CD4-positive, alpha-beta T cell treated with Interleukin-21 for 1 hour (primary cell): ENCODE data around the gene SLC12A3.

Experiments used
- DNase-seq: peaks from one replicate; pipeline ENCODE4 v3.0.0-alpha.2; 2020

Gene SLC12A3

GRCh38 chr16:56945847-56946527, 81.0 kb downstream of the SLC12A3 start:
- no peak for DNase-seq

GRCh38 chr16:56946767-56947603, 82.0 kb downstream of the SLC12A3 start:
- no peak for DNase-seq

- no peak for DNase-seq
Observed at GRCh38 chr16:56947604-56947995, 82.6 kb downstream of the SLC12A3 start.

DNA sequence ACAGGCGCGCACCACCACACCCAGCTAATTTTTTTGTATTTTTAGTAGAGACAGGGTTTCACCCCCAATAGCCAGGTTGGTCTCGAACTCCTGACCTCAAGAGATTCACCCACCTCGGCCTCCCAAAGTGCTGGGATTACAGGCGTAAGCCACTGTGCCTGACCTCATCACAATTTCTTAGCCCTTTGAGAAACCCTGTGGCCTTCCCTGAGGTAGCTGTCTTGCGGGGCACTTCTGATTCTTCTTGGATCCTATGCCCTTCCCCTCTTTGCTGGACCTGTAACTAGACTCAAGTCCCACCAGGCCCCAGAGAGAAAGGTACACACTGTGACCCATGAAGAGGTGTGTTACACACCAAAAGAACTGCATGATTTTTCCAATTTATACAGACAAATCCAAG, 83.2 kb downstream of the SLC12A3 start:
- no peak for DNase-seq

DNA sequence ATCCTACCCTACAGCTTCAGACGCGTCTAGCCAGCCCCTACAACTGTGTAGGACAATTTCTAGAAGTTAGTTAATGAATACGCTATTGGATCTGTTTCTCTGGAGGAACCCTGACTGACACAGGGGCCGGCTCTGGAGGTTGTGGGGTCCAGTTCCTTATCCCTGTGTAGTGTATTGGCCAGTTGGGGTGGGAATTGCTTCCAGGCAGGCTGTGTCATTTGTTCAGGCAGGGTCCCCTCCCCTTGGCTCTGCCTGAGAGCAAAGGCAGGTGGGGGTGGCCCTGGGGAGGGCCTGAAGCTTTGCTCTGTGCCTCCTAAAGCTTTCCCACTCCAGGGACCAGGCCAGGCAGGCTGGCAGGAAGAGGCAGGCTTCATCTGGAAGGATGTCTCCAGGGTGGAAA, 85.0 kb downstream of the SLC12A3 start:
- DNase-seq, result no peak

GRCh38 chr16:56950455-56950854, 85.4 kb downstream of the SLC12A3 start:
- DNase-seq, result no peak

GRCh38 chr16:56950881-56951771, 86.1 kb downstream of the SLC12A3 start:
- DNase-seq, result peak; percentile 56

GRCh38 chr16:56953006-56953405, 88.0 kb downstream of the SLC12A3 start:
- DNase-seq, result no peak

GRCh38 chr16:56956076-56956475, 91.1 kb downstream of the SLC12A3 start:
- no peak for DNase-seq

DNA sequence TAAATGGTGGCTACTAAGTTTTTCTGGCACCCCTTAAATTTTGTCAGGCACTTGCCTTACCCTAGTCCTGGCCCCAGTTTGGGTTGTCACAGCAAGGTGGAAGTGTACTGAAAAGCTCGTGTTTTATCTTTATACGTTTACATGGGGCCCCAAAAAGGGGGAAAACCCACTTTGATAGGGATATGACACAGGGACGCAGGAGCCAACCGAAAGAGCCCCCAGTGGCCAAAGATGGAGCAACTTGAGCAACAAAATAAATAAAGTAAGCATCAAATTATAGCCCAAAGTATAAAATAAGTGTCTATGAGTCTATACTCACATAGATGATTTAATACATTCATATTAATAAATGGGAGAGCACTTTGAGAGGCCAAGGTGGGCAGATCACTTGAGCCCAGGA, 91.7 kb downstream of the SLC12A3 start:
- DNase-seq, result no peak

GRCh38 chr16:56960681-56961281, 95.8 kb downstream of the SLC12A3 start:
- DNase-seq, result no peak

DNA sequence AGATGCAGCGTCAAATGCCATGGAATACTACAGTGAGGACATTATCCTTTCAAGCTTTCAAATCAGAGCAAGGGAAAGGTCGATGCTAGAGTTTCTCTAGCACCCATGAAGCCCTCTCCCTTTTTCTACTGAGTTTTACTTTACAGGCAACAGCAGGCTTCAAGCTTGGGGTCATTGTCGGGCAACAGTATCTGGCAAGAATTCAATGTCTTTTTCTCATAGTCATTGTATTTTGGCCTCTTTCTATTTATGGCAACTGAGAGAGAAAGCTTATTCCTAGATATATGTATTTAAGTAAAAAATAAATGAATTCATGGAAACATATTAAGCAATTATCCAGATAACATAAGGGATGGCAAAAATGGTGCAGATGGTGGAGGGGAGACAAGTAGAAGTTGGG, 96.4 kb downstream of the SLC12A3 start:
- no peak for DNase-seq

GRCh38 chr16:56961851-56962281, 96.9 kb downstream of the SLC12A3 start, which contains the start of gene CETP:
TSS of gene CETP (plus strand) at chr16:56961950. CDS start at chr16:56961980, 30 bp downstream.
- DNase-seq, result no peak

DNA sequence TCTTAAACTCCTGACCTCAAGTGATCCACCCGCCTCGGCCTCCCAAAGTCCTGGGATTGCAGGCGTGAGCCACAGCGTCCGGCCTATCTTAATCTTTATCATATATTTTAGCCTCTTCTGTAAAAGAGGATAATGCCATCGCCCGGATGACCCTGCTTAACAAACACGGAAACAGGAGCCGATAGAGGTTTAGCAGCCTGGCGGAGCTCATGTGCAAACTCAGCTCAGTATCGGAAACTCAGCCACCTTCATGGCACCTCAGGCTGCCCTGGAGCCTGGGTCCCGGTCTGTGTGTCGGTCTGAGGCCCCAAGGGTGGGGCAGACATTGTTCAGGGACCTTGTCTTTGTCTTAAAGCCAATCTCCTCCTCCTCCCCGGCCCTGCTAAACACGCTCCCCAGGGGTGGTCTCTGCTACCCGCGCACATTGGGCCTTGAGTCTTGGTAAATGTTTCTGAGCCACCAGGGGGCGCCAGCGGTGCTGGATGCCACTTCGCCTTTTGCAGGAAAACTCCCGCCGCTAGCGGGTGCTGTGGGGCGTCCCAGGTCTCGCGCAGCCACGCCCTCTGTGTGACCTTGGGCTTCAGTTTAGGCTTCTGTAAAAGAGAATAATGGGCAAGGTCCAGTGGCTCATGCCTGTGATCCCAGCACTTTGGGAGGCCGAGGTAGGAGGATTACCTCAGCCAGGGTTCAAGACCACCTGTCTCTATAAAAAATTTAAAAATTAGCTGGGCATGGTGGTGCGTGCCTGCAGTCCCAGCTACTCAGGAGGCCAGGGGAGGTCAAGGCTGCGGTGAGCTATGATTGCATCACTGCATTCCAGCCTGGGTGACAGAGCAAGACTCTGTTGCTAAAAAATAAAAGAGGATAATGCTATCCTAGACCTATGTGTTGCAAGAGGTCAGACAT, 99.5 kb downstream of the SLC12A3 start:
- DNase-seq, result peak; percentile 93
